ENCODE measurements around the gene MPG. TPM values are rescaled to one million over a fixed set of nuclear protein-coding genes. Genes with fewer than 3 reads are reported as not detected.

Gene MPG
- total and polyA plus RNA-seq, 2 donors from 2014 or later, result 40.8 to 54.3 TPM

DNA sequence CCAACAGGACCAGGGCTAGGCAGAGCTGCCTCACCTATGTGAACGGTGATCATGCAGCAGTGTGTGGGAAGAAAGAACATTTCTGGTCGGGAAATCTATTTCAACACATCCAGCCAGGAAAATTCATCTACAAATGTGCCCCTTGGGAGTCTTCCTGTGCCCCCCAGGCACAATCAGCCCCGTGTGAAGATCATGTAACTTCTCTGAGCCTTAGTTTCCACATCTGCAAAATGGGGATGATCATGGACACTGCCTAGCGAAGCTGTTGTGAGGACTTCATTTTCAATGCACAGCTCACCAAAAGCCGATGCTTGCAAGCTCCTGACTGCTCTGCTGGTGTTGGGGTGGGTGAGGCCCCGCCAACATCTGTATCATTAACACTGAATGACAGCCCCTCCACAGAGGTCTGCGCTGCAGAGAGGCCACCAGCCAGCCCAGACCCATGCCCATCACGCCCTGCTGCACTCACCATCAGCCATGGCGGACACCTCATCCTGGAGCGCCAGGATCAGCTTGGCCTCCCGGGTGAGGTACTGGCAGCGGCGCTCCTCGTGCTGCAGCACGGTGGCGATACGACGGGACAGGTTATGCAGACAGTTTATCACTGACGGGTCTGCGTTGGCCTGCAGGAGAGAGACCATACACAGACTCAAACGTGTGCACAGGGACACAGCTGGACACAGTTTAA is 34.3 kb downstream of the MPG start:
- Histone ChIP-seq H3K4me3 (ENCODE audit: low read length in 3 of 3) (no peak overlapping the region), H3K36me3 (ENCODE audit: control insufficient read depth in 2 of 3, insufficient read depth in 3 of 3, low read length in 3 of 3) (peaks cover 0 to 33% (median 0%) of the 10 kb centered on the region in 3 donors), H3K9me3 (ENCODE audit: control insufficient read depth in 2 of 3, insufficient read depth in 1 of 3, low read length in 3 of 3) (no peaks in the 10 kb centered on the region), H3K27me3 (ENCODE audit: control insufficient read depth, insufficient read depth, low read length) (no peaks in the 10 kb centered on the region), H3K27ac (ENCODE audit: low read depth in 2 of 2, low read length in 2 of 2) (no peak overlapping the region), H3K4me1 (ENCODE audit: control insufficient read depth in 2 of 3, insufficient read depth in 2 of 3, low read depth in 1 of 3, low read length in 3 of 3) (no peaks in the 10 kb centered on the region), H3K9ac (ENCODE audit: low read length in 3 of 3) (no peak overlapping the region)
- intact Hi-C loops (cut with DNase I), result no loop called here
- TF ChIP-seq, protein P1, sequence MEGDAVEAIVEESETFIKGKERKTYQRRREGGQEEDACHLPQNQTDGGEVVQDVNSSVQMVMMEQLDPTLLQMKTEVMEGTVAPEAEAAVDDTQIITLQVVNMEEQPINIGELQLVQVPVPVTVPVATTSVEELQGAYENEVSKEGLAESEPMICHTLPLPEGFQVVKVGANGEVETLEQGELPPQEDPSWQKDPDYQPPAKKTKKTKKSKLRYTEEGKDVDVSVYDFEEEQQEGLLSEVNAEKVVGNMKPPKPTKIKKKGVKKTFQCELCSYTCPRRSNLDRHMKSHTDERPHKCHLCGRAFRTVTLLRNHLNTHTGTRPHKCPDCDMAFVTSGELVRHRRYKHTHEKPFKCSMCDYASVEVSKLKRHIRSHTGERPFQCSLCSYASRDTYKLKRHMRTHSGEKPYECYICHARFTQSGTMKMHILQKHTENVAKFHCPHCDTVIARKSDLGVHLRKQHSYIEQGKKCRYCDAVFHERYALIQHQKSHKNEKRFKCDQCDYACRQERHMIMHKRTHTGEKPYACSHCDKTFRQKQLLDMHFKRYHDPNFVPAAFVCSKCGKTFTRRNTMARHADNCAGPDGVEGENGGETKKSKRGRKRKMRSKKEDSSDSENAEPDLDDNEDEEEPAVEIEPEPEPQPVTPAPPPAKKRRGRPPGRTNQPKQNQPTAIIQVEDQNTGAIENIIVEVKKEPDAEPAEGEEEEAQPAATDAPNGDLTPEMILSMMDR (IDR thresholded peaks at IDR 0.05; ENCODE audit: borderline replicate concordance, extremely low read depth, insufficient read depth), result no peak
- DNase-seq (no peak), FAIRE-seq (no peak)

DNA sequence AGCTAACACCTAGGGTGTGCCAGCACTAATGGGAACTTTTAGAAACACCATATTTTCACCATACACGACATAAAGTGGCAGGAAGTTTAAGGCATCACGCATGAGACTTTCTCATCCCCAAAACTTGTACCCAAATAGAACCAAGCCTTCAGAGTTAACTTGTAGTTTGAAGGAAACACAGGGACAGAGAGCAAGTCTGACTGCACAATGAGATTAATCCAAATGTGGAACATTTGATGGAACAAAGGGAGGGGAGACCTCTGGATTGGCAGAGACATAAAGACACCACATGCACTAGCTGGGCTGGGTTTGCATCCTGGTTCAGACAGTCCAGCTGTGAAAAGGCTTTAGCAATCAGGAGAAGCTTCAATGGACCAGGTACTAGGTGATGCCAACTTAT is 36.3 kb downstream of the MPG start:
- Histone ChIP-seq H3K4me3 (ENCODE audit: low read length in 3 of 3) (no peak overlapping the region), H3K36me3 (ENCODE audit: control insufficient read depth in 2 of 3, insufficient read depth in 3 of 3, low read length in 3 of 3) (peaks cover 0 to 30% (median 0%) of the 10 kb centered on the region in 3 donors), H3K4me1 (ENCODE audit: control insufficient read depth in 2 of 3, insufficient read depth in 2 of 3, low read depth in 1 of 3, low read length in 3 of 3) (no peaks in the 10 kb centered on the region), H3K9me3 (ENCODE audit: control insufficient read depth in 2 of 3, insufficient read depth in 1 of 3, low read length in 3 of 3) (no peaks in the 10 kb centered on the region), H3K27ac (ENCODE audit: low read depth in 2 of 2, low read length in 2 of 2) (no peak overlapping the region), H3K9ac (ENCODE audit: low read length in 3 of 3) (no peak overlapping the region), H3K27me3 (ENCODE audit: control insufficient read depth, insufficient read depth, low read length) (no peaks in the 10 kb centered on the region)
- intact Hi-C loops (cut with DNase I), result no loop called here
- FAIRE-seq, result no peak
- DNase-seq, result no peak
- TF ChIP-seq, protein P1 (IDR thresholded peaks at IDR 0.05; ENCODE audit: borderline replicate concordance, extremely low read depth, insufficient read depth), result no peak

DNA sequence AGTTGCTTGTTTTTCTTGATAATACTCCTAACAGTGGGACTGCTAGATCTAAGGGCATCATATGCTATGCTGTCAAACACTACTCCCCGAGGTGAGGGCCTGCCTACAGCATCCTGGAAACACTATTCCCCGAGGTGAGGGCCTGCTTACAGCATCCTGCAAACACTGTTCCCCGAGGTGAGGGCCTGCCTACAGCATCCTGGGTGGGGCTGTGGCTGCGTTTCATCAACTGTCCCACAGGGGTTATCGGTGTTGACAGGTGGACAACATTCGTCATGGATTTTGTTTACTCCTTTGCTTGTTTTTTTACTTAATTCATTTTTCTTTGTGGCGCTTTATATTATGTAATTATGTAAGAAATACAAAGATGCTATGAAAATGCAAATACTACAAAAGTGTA is 38.0 kb downstream of the MPG start:
- TF ChIP-seq, protein P1 (IDR thresholded peaks at IDR 0.05; ENCODE audit: borderline replicate concordance, extremely low read depth, insufficient read depth), result no peak
- Histone ChIP-seq H3K4me1 (ENCODE audit: control insufficient read depth in 2 of 3, insufficient read depth in 2 of 3, low read depth in 1 of 3, low read length in 3 of 3) (no peaks in the 10 kb centered on the region), H3K27ac (ENCODE audit: low read depth in 2 of 2, low read length in 2 of 2) (no peak overlapping the region), H3K9ac (ENCODE audit: low read length in 3 of 3) (no peak overlapping the region), H3K36me3 (ENCODE audit: control insufficient read depth in 2 of 3, insufficient read depth in 3 of 3, low read length in 3 of 3) (peaks cover 0 to 26% (median 0%) of the 10 kb centered on the region in 3 donors), H3K9me3 (ENCODE audit: control insufficient read depth in 2 of 3, insufficient read depth in 1 of 3, low read length in 3 of 3) (no peaks in the 10 kb centered on the region), H3K4me3 (ENCODE audit: low read length in 3 of 3) (no peak overlapping the region), H3K27me3 (ENCODE audit: control insufficient read depth, insufficient read depth, low read length) (no peaks in the 10 kb centered on the region)
- intact Hi-C loops (cut with DNase I), result no loop called here
- FAIRE-seq, result no peak
- DNase-seq, result peak in 1 of 5 donors; percentile 30
